ENCODE results near the gene NAP1L1. TPM values are rescaled to one million over a fixed set of nuclear protein-coding genes. Genes with fewer than 3 reads are reported as not detected.
A peak's percentile ranks its signal among the peaks of the same experiment; 100 is the strongest.

NAP1L1 gene
- total RNA-seq, 4 donors from 2014 or later: 175 to 544 (median 399) TPM

DNA sequence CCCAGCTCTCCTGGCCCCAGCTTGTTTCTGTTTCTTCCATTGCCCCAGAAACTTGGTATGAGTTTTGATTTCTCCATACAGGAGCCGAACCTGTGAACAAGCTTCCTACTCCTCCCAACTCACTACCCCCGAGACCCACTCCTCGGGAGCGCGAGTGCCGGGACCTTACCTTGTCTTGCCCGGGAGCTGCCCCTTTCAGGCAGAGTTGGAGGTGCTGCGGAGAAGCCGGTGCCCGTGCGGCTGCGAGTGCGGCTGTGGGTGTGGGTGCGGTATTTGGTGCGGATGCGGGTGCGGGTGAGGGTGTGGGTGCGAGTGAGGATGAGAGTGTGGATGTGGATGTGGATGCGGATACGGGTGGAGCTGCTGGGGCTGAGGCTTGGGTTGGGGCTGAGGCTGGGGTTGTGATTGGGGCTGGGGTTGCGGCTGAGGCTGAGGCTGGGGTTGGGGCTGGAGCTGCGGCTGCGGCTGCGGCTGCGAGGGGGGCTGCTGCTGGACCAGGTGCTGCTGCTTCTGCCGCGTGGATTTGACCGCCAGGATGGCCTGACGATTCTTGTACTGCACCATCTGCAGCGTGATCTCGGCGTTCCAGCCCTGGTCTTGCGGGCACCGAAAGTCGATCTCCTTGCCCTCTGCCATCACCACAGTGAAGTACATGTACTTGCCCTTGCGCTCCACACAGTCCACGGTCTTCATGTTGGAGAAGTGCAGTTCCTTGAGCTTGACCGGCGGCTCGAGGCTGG lies 54.0 kb downstream of the NAP1L1 start:
- intact Hi-C loops (cut with DNase I; ENCODE audit: low total_unique reads): no loop called here
- no peaks in the 10 kb centered on the region for H3K9me3 ChIP-seq
- no peaks in the 10 kb centered on the region for H3K27me3 ChIP-seq
- TF ChIP-seq POLR2A (IDR thresholded peaks at IDR 0.05): no peak
- TF ChIP-seq, protein P1, sequence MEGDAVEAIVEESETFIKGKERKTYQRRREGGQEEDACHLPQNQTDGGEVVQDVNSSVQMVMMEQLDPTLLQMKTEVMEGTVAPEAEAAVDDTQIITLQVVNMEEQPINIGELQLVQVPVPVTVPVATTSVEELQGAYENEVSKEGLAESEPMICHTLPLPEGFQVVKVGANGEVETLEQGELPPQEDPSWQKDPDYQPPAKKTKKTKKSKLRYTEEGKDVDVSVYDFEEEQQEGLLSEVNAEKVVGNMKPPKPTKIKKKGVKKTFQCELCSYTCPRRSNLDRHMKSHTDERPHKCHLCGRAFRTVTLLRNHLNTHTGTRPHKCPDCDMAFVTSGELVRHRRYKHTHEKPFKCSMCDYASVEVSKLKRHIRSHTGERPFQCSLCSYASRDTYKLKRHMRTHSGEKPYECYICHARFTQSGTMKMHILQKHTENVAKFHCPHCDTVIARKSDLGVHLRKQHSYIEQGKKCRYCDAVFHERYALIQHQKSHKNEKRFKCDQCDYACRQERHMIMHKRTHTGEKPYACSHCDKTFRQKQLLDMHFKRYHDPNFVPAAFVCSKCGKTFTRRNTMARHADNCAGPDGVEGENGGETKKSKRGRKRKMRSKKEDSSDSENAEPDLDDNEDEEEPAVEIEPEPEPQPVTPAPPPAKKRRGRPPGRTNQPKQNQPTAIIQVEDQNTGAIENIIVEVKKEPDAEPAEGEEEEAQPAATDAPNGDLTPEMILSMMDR (IDR thresholded peaks at IDR 0.05): no peak
- H3K36me3 ChIP-seq: no peaks in the 10 kb centered on the region
- DNase-seq: peak; percentile 34 to 37
- H3K4me1 ChIP-seq: no peaks in the 10 kb centered on the region
- H3K4me3 ChIP-seq: peak overlapping the region; percentile 89 to 98
- peak overlapping the region; percentile 97 for H3K27ac ChIP-seq

DNA sequence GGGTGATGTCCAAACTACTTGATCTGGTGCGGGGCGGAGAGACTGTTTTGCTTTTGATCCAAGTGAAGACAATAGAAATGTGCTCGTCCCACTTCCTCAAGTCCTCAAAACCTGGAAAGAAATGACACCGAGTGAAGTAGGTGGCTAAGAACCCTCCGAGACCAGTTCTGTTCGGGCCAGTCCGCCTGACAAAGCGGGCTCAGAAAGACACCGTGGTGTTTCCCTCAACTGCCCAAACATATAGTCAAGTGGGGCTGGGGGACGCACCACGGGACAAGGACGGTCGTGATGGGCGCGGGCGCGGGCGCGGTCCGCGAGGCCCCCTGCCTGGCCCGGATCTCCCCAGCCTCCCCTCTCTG lies 54.5 kb downstream of the NAP1L1 start:
- Histone ChIP-seq H3K4me1 (no peaks in the 10 kb centered on the region), H3K9me3 (no peaks in the 10 kb centered on the region), H3K27ac (peak overlapping the region; percentile 97), H3K27me3 (no peaks in the 10 kb centered on the region), H3K36me3 (no peaks in the 10 kb centered on the region), H3K4me3 (peak overlapping the region; percentile 89 to 98)
- TF ChIP-seq POLR2A (IDR thresholded peaks at IDR 0.05): no peak
- TF ChIP-seq, protein P1 (IDR thresholded peaks at IDR 0.05): no peak
- intact Hi-C loops (cut with DNase I; ENCODE audit: low total_unique reads): no loop called here
- DNase-seq: no peak

DNA sequence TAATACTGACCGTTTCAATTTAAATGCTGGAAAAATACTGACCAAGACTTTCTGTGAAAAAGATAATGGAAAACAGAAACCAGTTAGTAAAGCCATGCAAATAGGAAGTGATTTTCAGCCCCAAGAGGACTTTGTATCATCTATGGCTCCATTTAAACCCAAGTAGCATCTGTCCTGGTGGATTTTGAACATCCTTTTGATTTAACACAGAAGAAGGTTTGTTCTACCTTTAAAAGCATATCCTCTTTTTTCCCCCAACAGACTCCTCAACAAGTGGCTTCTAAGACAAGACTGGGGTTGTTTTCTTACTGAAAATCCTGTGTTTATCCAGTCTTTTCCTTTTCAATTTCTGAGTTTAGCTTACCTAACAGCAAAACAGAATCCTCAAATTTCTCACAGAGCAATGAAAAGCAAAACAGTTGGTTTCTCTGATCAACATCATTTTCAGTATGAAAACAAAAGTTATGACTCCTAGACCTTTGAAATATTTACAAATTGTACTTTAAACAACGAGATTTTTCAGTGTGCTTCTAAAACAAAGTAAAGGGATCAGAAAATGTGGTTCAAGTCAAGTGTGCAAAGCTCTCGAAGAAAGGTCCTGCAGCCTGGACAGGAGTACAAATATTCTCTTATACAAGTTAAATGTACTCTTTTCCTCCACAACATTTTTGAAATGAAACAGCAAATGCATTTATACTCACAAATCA lies 55.8 kb downstream of the NAP1L1 start:
- H3K4me3 ChIP-seq: peak overlapping the region in 1 of 2 donors; percentile 89
- DNase-seq: no peak
- no peaks in the 10 kb centered on the region for H3K27me3 ChIP-seq
- no peaks in the 10 kb centered on the region for H3K36me3 ChIP-seq
- no peaks in the 10 kb centered on the region for H3K4me1 ChIP-seq
- H3K9me3 ChIP-seq: no peaks in the 10 kb centered on the region
- TF ChIP-seq, protein P1 (IDR thresholded peaks at IDR 0.05): no peak
- TF ChIP-seq POLR2A (IDR thresholded peaks at IDR 0.05): no peak
- H3K27ac ChIP-seq: peak overlapping the region; percentile 16 to 97
- intact Hi-C loops (cut with DNase I; ENCODE audit: low total_unique reads): no loop called here

DNA sequence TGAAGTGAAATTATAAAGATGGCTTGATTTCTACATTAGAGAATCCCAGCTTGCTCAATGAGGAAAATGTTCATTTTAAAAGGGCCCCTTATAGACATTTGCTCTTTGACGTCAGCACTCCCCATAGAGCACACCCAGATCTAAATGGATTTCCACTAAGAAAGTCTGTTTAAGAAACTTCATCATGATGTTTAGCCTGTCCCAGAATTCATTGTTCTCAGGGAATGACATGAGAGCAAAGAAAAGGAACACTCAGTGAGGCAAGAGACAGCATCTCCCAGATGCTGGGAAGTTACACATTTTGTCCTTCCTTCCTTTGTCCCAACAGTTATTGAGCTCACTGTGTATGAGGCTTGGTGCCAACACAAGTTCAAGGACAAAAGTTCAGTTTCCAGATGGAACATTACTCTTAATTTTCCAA lies 57.8 kb downstream of the NAP1L1 start:
- DNase-seq: no peak
- TF ChIP-seq, protein P1 (IDR thresholded peaks at IDR 0.05): no peak
- intact Hi-C loops (cut with DNase I; ENCODE audit: low total_unique reads): no loop called here
- H3K4me3 ChIP-seq: no peak overlapping the region
- no peaks in the 10 kb centered on the region for H3K9me3 ChIP-seq
- no peaks in the 10 kb centered on the region for H3K4me1 ChIP-seq
- H3K27me3 ChIP-seq: no peaks in the 10 kb centered on the region
- peak overlapping the region in 1 of 2 donors; percentile 15 for H3K27ac ChIP-seq
- H3K36me3 ChIP-seq: no peaks in the 10 kb centered on the region

All from uterus (tissue), 4 donors.